Ishikawa (cell line): ENCODE measurements around the gene MBOAT2.

Source experiments
- CEBPB ChIP-seq: IDR thresholded peaks from 2 replicates; pipeline ENCODE4 v1.6.1; 2012
- EP300 ChIP-seq: IDR thresholded peaks from 2 replicates; pipeline ENCODE4 v1.6.1; 2012; ENCODE audit warnings: borderline replicate concordance
- FOXM1 ChIP-seq: IDR thresholded peaks from 2 replicates; pipeline ENCODE4 v1.6.1; 2012; ENCODE audit warnings: low read depth, borderline replicate concordance
- NFIC ChIP-seq: IDR thresholded peaks from 2 replicates; pipeline ENCODE4 v1.6.1; 2012
- RAD21 ChIP-seq: IDR thresholded peaks from 2 replicates; pipeline ENCODE4 v1.6.1; 2012; ENCODE audit warnings: low read depth
- TAF1 ChIP-seq: IDR thresholded peaks from 2 replicates; pipeline ENCODE4 v1.6.1; 2012; ENCODE audit warnings: low read depth, mild to moderate bottlenecking
- TCF12 ChIP-seq: IDR thresholded peaks from 2 replicates; pipeline ENCODE4 v1.6.1; 2012; ENCODE audit warnings: low read depth
- TEAD4 ChIP-seq: IDR thresholded peaks from 2 replicates; pipeline ENCODE4 v1.6.1; 2012
- YY1 ChIP-seq: IDR thresholded peaks from 2 replicates; pipeline ENCODE4 v1.6.1; 2012; ENCODE audit warnings: low read depth
- TF ChIP-seq, protein P1 (sequence below): IDR thresholded peaks from 2 replicates; pipeline ENCODE4 v1.6.1; 2012; ENCODE audit warnings: low read depth, mild to moderate bottlenecking
- TF ChIP-seq, protein P2 (sequence below): IDR thresholded peaks from 2 replicates; pipeline ENCODE4 v1.6.1; 2012
- TF ChIP-seq, protein P3 (sequence below): IDR thresholded peaks from 2 replicates; pipeline ENCODE4 v1.6.1; 2012

GRCh38 chr2:9002313-9002636, 1.2 kb downstream of the MBOAT2 start:
- TF ChIP-seq YY1 (no peak), RAD21 (no peak), TAF1 (no peak), EP300 (no peak), CEBPB (no peak), TEAD4 (no peak), NFIC (no peak), TCF12 (no peak), FOXM1 (no peak)
- TF ChIP-seq, protein P1, sequence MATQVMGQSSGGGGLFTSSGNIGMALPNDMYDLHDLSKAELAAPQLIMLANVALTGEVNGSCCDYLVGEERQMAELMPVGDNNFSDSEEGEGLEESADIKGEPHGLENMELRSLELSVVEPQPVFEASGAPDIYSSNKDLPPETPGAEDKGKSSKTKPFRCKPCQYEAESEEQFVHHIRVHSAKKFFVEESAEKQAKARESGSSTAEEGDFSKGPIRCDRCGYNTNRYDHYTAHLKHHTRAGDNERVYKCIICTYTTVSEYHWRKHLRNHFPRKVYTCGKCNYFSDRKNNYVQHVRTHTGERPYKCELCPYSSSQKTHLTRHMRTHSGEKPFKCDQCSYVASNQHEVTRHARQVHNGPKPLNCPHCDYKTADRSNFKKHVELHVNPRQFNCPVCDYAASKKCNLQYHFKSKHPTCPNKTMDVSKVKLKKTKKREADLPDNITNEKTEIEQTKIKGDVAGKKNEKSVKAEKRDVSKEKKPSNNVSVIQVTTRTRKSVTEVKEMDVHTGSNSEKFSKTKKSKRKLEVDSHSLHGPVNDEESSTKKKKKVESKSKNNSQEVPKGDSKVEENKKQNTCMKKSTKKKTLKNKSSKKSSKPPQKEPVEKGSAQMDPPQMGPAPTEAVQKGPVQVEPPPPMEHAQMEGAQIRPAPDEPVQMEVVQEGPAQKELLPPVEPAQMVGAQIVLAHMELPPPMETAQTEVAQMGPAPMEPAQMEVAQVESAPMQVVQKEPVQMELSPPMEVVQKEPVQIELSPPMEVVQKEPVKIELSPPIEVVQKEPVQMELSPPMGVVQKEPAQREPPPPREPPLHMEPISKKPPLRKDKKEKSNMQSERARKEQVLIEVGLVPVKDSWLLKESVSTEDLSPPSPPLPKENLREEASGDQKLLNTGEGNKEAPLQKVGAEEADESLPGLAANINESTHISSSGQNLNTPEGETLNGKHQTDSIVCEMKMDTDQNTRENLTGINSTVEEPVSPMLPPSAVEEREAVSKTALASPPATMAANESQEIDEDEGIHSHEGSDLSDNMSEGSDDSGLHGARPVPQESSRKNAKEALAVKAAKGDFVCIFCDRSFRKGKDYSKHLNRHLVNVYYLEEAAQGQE: no peak
- TF ChIP-seq, protein P2, sequence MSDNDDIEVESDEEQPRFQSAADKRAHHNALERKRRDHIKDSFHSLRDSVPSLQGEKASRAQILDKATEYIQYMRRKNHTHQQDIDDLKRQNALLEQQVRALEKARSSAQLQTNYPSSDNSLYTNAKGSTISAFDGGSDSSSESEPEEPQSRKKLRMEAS: no peak
- TF ChIP-seq, protein P3, sequence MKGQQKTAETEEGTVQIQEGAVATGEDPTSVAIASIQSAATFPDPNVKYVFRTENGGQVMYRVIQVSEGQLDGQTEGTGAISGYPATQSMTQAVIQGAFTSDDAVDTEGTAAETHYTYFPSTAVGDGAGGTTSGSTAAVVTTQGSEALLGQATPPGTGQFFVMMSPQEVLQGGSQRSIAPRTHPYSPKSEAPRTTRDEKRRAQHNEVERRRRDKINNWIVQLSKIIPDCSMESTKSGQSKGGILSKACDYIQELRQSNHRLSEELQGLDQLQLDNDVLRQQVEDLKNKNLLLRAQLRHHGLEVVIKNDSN: no peak
